Measurements from ENCODE around the gene TMEM209. TPM values are rescaled to one million over a fixed set of nuclear protein-coding genes. Genes with fewer than 3 reads are reported as not detected.

Gene TMEM209
- total and polyA plus RNA-seq, 9 donors, result 7.6 to 26.1 (median 14.9) TPM

- Histone ChIP-seq H3K9me3 (no peaks in the 10 kb centered on the region), H3K4me3 (no peak overlapping the region), H3K4me1 (ENCODE audit: insufficient read depth) (peaks cover 8% of the 10 kb centered on the region), H3K27me3 (no peaks in the 10 kb centered on the region), H3K36me3 (no peaks in the 10 kb centered on the region), H3K27ac (no peak overlapping the region)
- intact Hi-C loops (cut with DNase I), result no loop called here
- no peak for DNase-seq
- 99 to 100% (median 100%) methylated on average over 4 of the region's 4 CpGs for WGBS, 3 donors
- TF ChIP-seq CTCF (IDR thresholded peaks at IDR 0.05), result no peak
- no peak for TF ChIP-seq EP300 (IDR thresholded peaks at IDR 0.05)
- TF ChIP-seq POLR2A (IDR thresholded peaks at IDR 0.05), result no peak
These were observed 68.0 kb downstream of the TMEM209 start for GRCh38 chr7:130137207-130137606.

- Histone ChIP-seq H3K4me1 (ENCODE audit: insufficient read depth) (peaks cover 5% of the 10 kb centered on the region), H3K4me3 (no peak overlapping the region), H3K27me3 (no peaks in the 10 kb centered on the region), H3K9me3 (no peaks in the 10 kb centered on the region), H3K36me3 (no peaks in the 10 kb centered on the region), H3K27ac (no peak overlapping the region)
- intact Hi-C loops (cut with DNase I), result no loop called here
- TF ChIP-seq CTCF (IDR thresholded peaks at IDR 0.05) (no peak), POLR2A (IDR thresholded peaks at IDR 0.05) (no peak), EP300 (IDR thresholded peaks at IDR 0.05) (no peak)
- WGBS, 3 donors, result 96 to 100% (median 100%) methylated on average over 1 of the region's 1 CpG
- DNase-seq, result no peak
These were observed 68.5 kb downstream of the TMEM209 start for GRCh38 chr7:130136579-130137167.

GRCh38 chr7:130135208-130136205, 69.7 kb downstream of the TMEM209 start:
- H3K27ac ChIP-seq, result no peak overlapping the region
- no peaks in the 10 kb centered on the region for H3K27me3 ChIP-seq
- no peaks in the 10 kb centered on the region for H3K9me3 ChIP-seq
- no peaks in the 10 kb centered on the region for H3K36me3 ChIP-seq
- no peak for DNase-seq
- peaks cover 1% of the 10 kb centered on the region for H3K4me1 ChIP-seq (ENCODE audit: insufficient read depth)
- H3K4me3 ChIP-seq, result no peak overlapping the region
- intact Hi-C loops (cut with DNase I), result no loop called here
- no peak for TF ChIP-seq POLR2A (IDR thresholded peaks at IDR 0.05)
- TF ChIP-seq EP300 (IDR thresholded peaks at IDR 0.05), result no peak
- TF ChIP-seq CTCF (IDR thresholded peaks at IDR 0.05), result no peak
- WGBS, 3 donors, result 95 to 96% (median 95%) methylated on average over 10 of the region's 10 CpGs

GRCh38 chr7:130134726-130135125, 70.5 kb downstream of the TMEM209 start:
- WGBS, 3 donors, result 94 to 97% (median 96%) methylated on average over 7 of the region's 7 CpGs
- no peak for TF ChIP-seq EP300 (IDR thresholded peaks at IDR 0.05)
- TF ChIP-seq CTCF (IDR thresholded peaks at IDR 0.05), result no peak
- no peak for TF ChIP-seq POLR2A (IDR thresholded peaks at IDR 0.05)

More at GRCh38 chr7:130134726-130135125, 70.5 kb downstream of the TMEM209 start:
- Histone ChIP-seq H3K9me3 (no peaks in the 10 kb centered on the region), H3K4me3 (no peak overlapping the region), H3K27me3 (no peaks in the 10 kb centered on the region), H3K36me3 (no peaks in the 10 kb centered on the region), H3K4me1 (ENCODE audit: insufficient read depth) (peaks cover 1% of the 10 kb centered on the region), H3K27ac (no peak overlapping the region)
- no peak for DNase-seq
- intact Hi-C loops (cut with DNase I), result no loop called here
